GM12892 (cell line): ENCODE results near the gene SMYD3.

Source experiments
- DNase-seq: peaks from one replicate; pipeline ENCODE4 v3.0.0; 2011; ENCODE audit not compliant: insufficient read length
- FAIRE-seq: peaks from 2 replicates; lab custom pipeline; 2011; peaks lifted over from hg19 to GRCh38; lab: Jason Lieb, UNC
- POLR2A ChIP-seq: IDR thresholded peaks from 2 replicates; pipeline ENCODE4 v1.6.1; 2011; ENCODE audit warnings: low read depth, low read length, control low read depth
- POLR2AphosphoS5 ChIP-seq: IDR thresholded peaks from 2 replicates; pipeline ENCODE4 v1.6.1; 2011; ENCODE audit warnings: low read depth, low read length, control low read depth
- TAF1 ChIP-seq: IDR thresholded peaks from 2 replicates; pipeline ENCODE4 v1.6.1; 2011; ENCODE audit warnings: low read depth, mild to moderate bottlenecking, control low read depth, low read length, borderline replicate concordance

SMYD3 gene

DNA sequence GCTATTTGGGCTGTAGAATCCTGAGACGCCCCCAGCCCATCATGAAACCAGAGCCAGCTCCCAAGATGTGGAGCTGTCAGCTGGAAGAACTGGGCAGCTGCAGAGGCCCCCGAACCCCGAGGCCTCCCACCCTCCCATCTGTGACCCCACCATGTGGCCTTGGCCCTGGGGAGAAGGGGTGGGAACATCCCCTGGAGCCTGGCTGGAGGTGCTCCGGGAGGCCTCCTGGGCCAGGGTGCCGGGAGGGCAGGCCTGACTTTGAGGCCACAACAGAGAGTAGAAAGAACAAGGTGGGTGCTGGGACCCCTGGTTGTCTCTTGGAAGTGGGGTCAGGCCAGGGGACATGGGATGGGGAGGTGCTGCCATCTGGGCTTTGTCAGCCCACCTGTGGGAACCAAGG is 6.0 kb upstream of the SMYD3 start:
- DNase-seq (no peak), FAIRE-seq (no peak)
- TF ChIP-seq TAF1: no peak
- TF ChIP-seq POLR2AphosphoS5: no peak
- no peak for TF ChIP-seq POLR2A

DNA sequence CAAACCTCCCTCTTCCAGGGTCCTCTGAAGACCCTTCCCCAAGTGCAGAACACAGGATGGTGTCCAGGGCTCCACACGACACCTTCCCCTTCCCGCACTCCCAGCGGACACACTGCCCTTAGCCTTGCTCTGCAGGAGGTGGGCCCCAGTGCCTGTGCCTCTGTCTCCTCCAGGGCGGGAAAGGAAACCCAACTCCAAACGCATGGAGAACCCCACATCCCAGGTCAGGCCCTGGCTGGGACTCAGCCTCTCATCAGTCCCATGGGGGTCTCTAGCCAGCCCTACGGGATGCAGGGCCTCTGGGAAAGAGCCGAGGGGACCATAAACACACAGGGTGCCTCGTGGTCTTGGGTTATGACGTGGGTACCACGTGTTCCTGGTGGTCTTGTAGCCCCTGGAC is 5.6 kb upstream of the SMYD3 start:
- TF ChIP-seq POLR2AphosphoS5 (no peak), POLR2A (no peak), TAF1 (no peak)
- FAIRE-seq (no peak), DNase-seq (no peak)

DNA sequence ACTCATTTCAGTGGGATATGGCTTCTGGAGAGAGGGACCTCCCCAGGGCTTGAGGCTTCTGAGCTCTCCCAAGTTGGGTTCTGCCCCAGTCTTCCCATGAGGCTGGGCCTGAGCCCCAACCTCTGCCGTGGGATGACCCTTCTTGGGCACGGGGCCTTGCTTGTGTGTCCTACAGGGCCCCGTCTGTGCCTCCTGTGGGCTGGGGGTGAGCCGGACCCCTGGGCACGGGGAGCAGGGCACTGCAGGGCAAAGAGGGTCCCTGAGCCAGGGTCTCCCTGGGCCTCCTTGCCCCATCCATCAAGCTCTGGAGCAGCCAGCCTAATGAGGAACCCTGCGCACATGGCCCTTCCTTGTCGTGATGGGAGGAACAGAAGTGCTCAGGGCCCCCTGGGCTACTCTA is 5.2 kb upstream of the SMYD3 start:
- no peak for FAIRE-seq
- no peak for DNase-seq
- no peak for TF ChIP-seq POLR2A
- no peak for TF ChIP-seq TAF1
- TF ChIP-seq POLR2AphosphoS5: no peak

DNA sequence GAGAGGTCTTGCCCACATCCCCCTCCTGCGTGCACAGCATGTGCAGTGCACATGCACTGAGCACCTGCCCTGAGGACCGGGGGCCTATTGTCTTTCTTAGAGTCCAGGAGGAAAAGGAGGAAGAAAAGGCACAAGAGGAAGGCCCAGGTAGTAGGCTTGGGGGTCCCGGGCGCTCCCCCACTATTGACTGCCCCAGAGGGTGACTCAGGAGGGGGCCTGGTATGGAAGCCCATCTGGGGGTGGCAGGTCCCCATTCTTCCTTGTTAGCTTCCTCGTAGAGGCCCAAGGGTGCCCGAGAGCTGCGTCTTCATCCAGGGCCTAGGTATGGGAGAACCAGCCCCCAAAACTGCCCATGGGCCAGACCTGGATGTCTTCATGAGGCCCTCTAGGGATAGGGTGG is 4.1 kb upstream of the SMYD3 start:
- TF ChIP-seq POLR2A: no peak
- TF ChIP-seq POLR2AphosphoS5: no peak
- TF ChIP-seq TAF1: no peak
- FAIRE-seq (no peak), DNase-seq (no peak)

- TF ChIP-seq POLR2A (no peak), TAF1 (no peak), POLR2AphosphoS5 (no peak)
- no peak for FAIRE-seq
- DNase-seq: no peak
These were observed 3.3 kb upstream of the SMYD3 start for GRCh38 chr1:246510147-246511030.

GRCh38 chr1:246508897-246509688 is 2.0 kb upstream of the SMYD3 start:
- FAIRE-seq: no peak
- TF ChIP-seq POLR2AphosphoS5 (no peak), POLR2A (no peak), TAF1 (no peak)
- no peak for DNase-seq

- DNase-seq: no peak
These were observed 759 bp downstream of the SMYD3 start for GRCh38 chr1:246506367-246506673.

GRCh38 chr1:246503341-246503740 is 3.7 kb downstream of the SMYD3 start:
- FAIRE-seq (no peak), DNase-seq (no peak)
- TF ChIP-seq POLR2A (no peak), TAF1 (no peak), POLR2AphosphoS5 (no peak)

More at GRCh38 chr1:246506367-246506673, 759 bp downstream of the SMYD3 start:
- FAIRE-seq: no peak
- TF ChIP-seq TAF1: no peak
- no peak for TF ChIP-seq POLR2A
- TF ChIP-seq POLR2AphosphoS5: no peak

- TF ChIP-seq POLR2A (no peak), POLR2AphosphoS5 (no peak), TAF1 (no peak)
- FAIRE-seq (peak; percentile 48), DNase-seq (no peak)
These were observed 9.7 kb downstream of the SMYD3 start for GRCh38 chr1:246497331-246497915.

- DNase-seq (no peak), FAIRE-seq (no peak)
These were observed 14.4 kb downstream of the SMYD3 start for GRCh38 chr1:246492611-246493245.

More at GRCh38 chr1:246492611-246493245, 14.4 kb downstream of the SMYD3 start:
- TF ChIP-seq TAF1 (no peak), POLR2A (no peak), POLR2AphosphoS5 (no peak)
